CD14-positive monocyte (primary cell): ENCODE measurements around the gene RFPL4A. TPM values are rescaled to one million over a fixed set of nuclear protein-coding genes. Genes with fewer than 3 reads are reported as not detected.
"Not testable (repeated sequence)": the region's sequence is repeated elsewhere in the genome, so short reads cannot be mapped to it uniquely, and the experiment has no call there.

ENCODE experiments used
- DNase-seq, 3 donors: peaks; one replicate each; pipeline ENCODE4 v3.0.0-alpha.2; 2011 to 2022
- H2AFZ ChIP-seq: 2 replicates; pipeline ENCODE4 v1.6.0; 2012; ENCODE audit warnings: mild to moderate bottlenecking, low read depth, low read length, inconsistent platforms; ENCODE audit not compliant: insufficient read depth, poor library complexity, severe bottlenecking
- H3K27ac ChIP-seq, 2 donors: 1 replicate in 1 of 2; 2 replicates in 1 of 2; pipeline ENCODE4 v1.5.1; 2012 to 2013; ENCODE audit warnings: low read length in 2 of 2, control low read depth in 1 of 2, inconsistent platforms in 1 of 2, low read depth in 1 of 2, mild to moderate bottlenecking in 1 of 2
- H3K27me3 ChIP-seq, 2 donors: one replicate each; pipeline versions ENCODE4 v1.6.0 to v1.6.1; 2011 to 2013; ENCODE audit warnings: low read length in 2 of 2; ENCODE audit not compliant: control insufficient read depth in 2 of 2, insufficient read depth in 2 of 2
- H3K36me3 ChIP-seq, 2 donors: replicated peaks in 1 of 2; 1 replicate in 1 of 2; 2 replicates in 1 of 2; pipeline versions ENCODE4 v1.5.1 to v1.6.1; 2012 to 2013; ENCODE audit warnings: low read length in 2 of 2, control low read depth in 1 of 2, inconsistent platforms in 1 of 2, mild to moderate bottlenecking in 1 of 2; ENCODE audit not compliant: insufficient read depth in 2 of 2, control insufficient read depth in 1 of 2
- H3K4me1 ChIP-seq, 2 donors: 1 replicate in 1 of 2; 2 replicates in 1 of 2; pipeline versions ENCODE4 v1.5.1 to v1.6.1; 2012 to 2013; ENCODE audit warnings: low read length in 2 of 2, control low read depth in 1 of 2, inconsistent platforms in 1 of 2, mild to moderate bottlenecking in 1 of 2, moderate library complexity in 1 of 2; ENCODE audit not compliant: insufficient read depth in 2 of 2, control insufficient read depth in 1 of 2
- H3K4me2 ChIP-seq: replicated peaks from 2 replicates; pipeline ENCODE3; 2012; ENCODE audit warnings: low read length, moderate library complexity, mild to moderate bottlenecking; ENCODE audit not compliant: poor library complexity, severe bottlenecking; ENCODE audit errors: extremely low read depth
- H3K4me3 ChIP-seq, 3 experiments: fragments of 200-600 bp in 1 of 3; sonication (generic) in 1 of 3; replicated peaks in 1 of 3; 1 replicate in 2 of 3; 2 replicates in 1 of 3; pipeline ENCODE4 v1.5.1; 2011 to 2013; ENCODE audit warnings: low read length in 3 of 3, mild to moderate bottlenecking in 3 of 3, control low read depth in 2 of 3, low read depth in 2 of 3, inconsistent platforms in 1 of 3, moderate library complexity in 1 of 3
- H3K79me2 ChIP-seq: 2 replicates; pipeline ENCODE4 v1.6.0; 2012; ENCODE audit warnings: mild to moderate bottlenecking, control low read depth, inconsistent platforms, low read length, moderate library complexity; ENCODE audit not compliant: insufficient read depth
- H3K9ac ChIP-seq: 2 replicates; pipeline ENCODE4 v1.6.0; 2017; ENCODE audit warnings: low read length, mild to moderate bottlenecking; ENCODE audit not compliant: insufficient read depth, poor library complexity, severe bottlenecking
- H3K9me3 ChIP-seq, 2 donors: replicated peaks in 1 of 2; 1 replicate in 1 of 2; 2 replicates in 1 of 2; pipeline versions ENCODE4 v1.5.1 to v1.6.1; 2012 to 2013; ENCODE audit warnings: low read length in 2 of 2, control low read depth in 1 of 2; ENCODE audit not compliant: control insufficient read depth in 1 of 2, insufficient read depth in 1 of 2
- H4K20me1 ChIP-seq: 2 replicates; pipeline ENCODE4 v1.6.0; 2012; ENCODE audit warnings: mild to moderate bottlenecking, low read length, control low read depth, moderate library complexity; ENCODE audit not compliant: insufficient read depth
- H3K27ac Mint-ChIP-seq, 7 donors: one replicate each; pipeline ENCODE4 v1.8.0; 2020; ENCODE audit warnings: mild to moderate bottlenecking in 7 of 7, mixed read lengths in 7 of 7, moderate library complexity in 6 of 7, inconsistent platforms in 2 of 7
- H3K27me3 Mint-ChIP-seq, 3 donors: one replicate each; pipeline ENCODE4 v1.8.0; 2021 to 2022; ENCODE audit warnings: low read depth in 3 of 3, mild to moderate bottlenecking in 3 of 3, mixed read lengths in 3 of 3, moderate library complexity in 3 of 3, inconsistent platforms in 1 of 3
- H3K36me3 Mint-ChIP-seq, 2 donors: one replicate each; pipeline ENCODE4 v1.8.0; 2020; ENCODE audit warnings: mixed read lengths in 2 of 2, inconsistent platforms in 1 of 2, mild to moderate bottlenecking in 1 of 2
- H3K4me1 Mint-ChIP-seq: one replicate; pipeline ENCODE4 v1.8.0; 2020; ENCODE audit warnings: mild to moderate bottlenecking, mixed read lengths
- H3K4me3 Mint-ChIP-seq, 2 donors: one replicate each; pipeline ENCODE4 v1.8.0; 2020; ENCODE audit warnings: mild to moderate bottlenecking in 2 of 2, mixed read lengths in 2 of 2, moderate library complexity in 1 of 2
- H3K9me3 Mint-ChIP-seq, 7 donors: one replicate each; pipeline ENCODE4 v1.8.0; 2020 to 2022; ENCODE audit warnings: mixed read lengths in 7 of 7, mild to moderate bottlenecking in 6 of 7, moderate library complexity in 6 of 7, inconsistent platforms in 2 of 7
- WGBS: methylation state at CpG from one replicate; pipeline ENCODE4 v1.1.5; 2013; ENCODE audit warnings: missing lambda C conversion rate; ENCODE audit not compliant: insufficient coverage; 5-methylcytosine and 5-hydroxymethylcytosine counted together
- intact Hi-C, 2 donors: fragments of 100-400 bp; cut with micrococcal nuclease; formaldehyde crosslinking; loops; one replicate each; pipeline versions ENCODE4 v1.15.0 to v1.15.1; 2023
- polyA plus RNA-seq, 3 donors: library from polyadenylated mRNA; depleted of rRNA in 1 of 3; unstranded in 2 of 3; stranded (reverse) in 1 of 3; fragments of 300-500 nt in 2 of 3; fragments of >200 nt in 1 of 3; fragmentation: Illumina TruSeq in 2 of 3; gene quantifications; 1 replicate in 2 of 3; 2 replicates in 1 of 3; pipeline ENCODE4 v1.2.3, GENCODE V29; 2012 to 2021
- TF ChIP-seq, protein P1 (sequence below): fragments of 200-600 bp; IDR thresholded peaks from one replicate; pipeline ENCODE4 v1.8.0; 2022; ENCODE audit warnings: antibody characterized with exemption, mild to moderate bottlenecking

The RFPL4A gene
- polyA plus RNA-seq, 3 donors: 0.33 to 8.4 (median 7.9) TPM

DNA sequence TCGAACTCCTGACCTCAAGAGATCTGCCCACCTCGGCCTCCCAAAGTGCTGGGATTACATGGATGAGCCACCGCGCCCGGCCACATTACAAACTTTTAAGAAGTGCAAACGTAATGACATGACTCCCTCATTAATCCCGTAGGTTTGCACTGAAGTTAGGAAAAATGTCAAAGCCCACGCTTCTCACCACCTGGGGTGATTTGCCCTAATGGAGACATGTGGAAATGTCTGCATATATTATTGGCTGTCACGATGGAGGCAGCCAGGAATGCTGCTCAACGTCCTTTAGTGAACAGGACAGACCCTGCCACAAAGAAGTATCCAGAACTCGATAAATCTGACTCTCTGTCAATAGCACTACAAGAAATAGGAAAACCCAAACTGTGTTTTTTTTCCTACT, 41.6 kb upstream of the RFPL4A start:
- no peaks in the 10 kb centered on the region for H4K20me1 ChIP-seq
- no peak overlapping the region for H3K9ac ChIP-seq
- Mint-ChIP-seq H3K4me1 (no peaks in the 10 kb centered on the region), H3K4me3 (no peak overlapping the region), H3K36me3 (no peaks in the 10 kb centered on the region), H3K9me3 (peaks cover 23 to 58% (median 44%) of the 10 kb centered on the region in 7 donors), H3K27ac (no peak overlapping the region), H3K27me3 (peaks cover 3 to 11% (median 4%) of the 10 kb centered on the region in 3 donors)
- TF ChIP-seq, protein P1, sequence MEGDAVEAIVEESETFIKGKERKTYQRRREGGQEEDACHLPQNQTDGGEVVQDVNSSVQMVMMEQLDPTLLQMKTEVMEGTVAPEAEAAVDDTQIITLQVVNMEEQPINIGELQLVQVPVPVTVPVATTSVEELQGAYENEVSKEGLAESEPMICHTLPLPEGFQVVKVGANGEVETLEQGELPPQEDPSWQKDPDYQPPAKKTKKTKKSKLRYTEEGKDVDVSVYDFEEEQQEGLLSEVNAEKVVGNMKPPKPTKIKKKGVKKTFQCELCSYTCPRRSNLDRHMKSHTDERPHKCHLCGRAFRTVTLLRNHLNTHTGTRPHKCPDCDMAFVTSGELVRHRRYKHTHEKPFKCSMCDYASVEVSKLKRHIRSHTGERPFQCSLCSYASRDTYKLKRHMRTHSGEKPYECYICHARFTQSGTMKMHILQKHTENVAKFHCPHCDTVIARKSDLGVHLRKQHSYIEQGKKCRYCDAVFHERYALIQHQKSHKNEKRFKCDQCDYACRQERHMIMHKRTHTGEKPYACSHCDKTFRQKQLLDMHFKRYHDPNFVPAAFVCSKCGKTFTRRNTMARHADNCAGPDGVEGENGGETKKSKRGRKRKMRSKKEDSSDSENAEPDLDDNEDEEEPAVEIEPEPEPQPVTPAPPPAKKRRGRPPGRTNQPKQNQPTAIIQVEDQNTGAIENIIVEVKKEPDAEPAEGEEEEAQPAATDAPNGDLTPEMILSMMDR: no peak
- H3K4me1 ChIP-seq: no peaks in the 10 kb centered on the region
- no peak overlapping the region for H2AFZ ChIP-seq
- H3K27me3 ChIP-seq: no peaks in the 10 kb centered on the region
- H3K36me3 ChIP-seq: no peaks in the 10 kb centered on the region
- H3K4me3 ChIP-seq: no peak overlapping the region
- H3K4me2 ChIP-seq: no peak overlapping the region
- DNase-seq: no peak
- H3K79me2 ChIP-seq: no peaks in the 10 kb centered on the region
- intact Hi-C loops: no loop called here
- peaks cover 28 to 30% of the 10 kb centered on the region in 2 donors for H3K9me3 ChIP-seq
- 76% methylated on average over 5 of the region's 11 CpGs for WGBS
- H3K27ac ChIP-seq: no peak overlapping the region

- H3K4me2 ChIP-seq, H3K27ac Mint-ChIP-seq, H2AFZ ChIP-seq, H3K9ac ChIP-seq, H3K4me1 ChIP-seq, H3K27ac ChIP-seq, intact Hi-C loops, H3K27me3 ChIP-seq, H3K36me3 ChIP-seq, DNase-seq, H3K4me3 Mint-ChIP-seq, H3K4me1 Mint-ChIP-seq, H3K4me3 ChIP-seq, H3K36me3 Mint-ChIP-seq, H3K79me2 ChIP-seq, H4K20me1 ChIP-seq: not testable (repeated sequence)
- H3K9me3 ChIP-seq: peaks cover 30 to 31% of the 10 kb centered on the region in 2 donors
- 37% methylated on average over 3 of the region's 13 CpGs for WGBS
- Mint-ChIP-seq H3K9me3 (peaks cover 20 to 59% (median 44%) of the 10 kb centered on the region in 7 donors), H3K27me3 (peaks cover 3 to 11% (median 4%) of the 10 kb centered on the region in 3 donors)
Observed at GRCh38 chr19:55717879-55718711, 40.8 kb upstream of the RFPL4A start.
